Inflammatory macrophage (primary cell): ENCODE measurements around the gene GPATCH2L.

Experiments used
- DNase-seq, 2 donors: peaks; one replicate each; pipeline ENCODE4 v3.0.0-alpha.2; 2020 to 2022
- total RNA-seq, 18 experiments: gene quantifications; one replicate each; lab custom pipeline; 2026; ENCODE audit warnings: mixed read lengths in 6 of 18, inconsistent platforms in 2 of 18; lab: John Stamatoyannopoulos, UW

The GPATCH2L gene
- total RNA-seq: 46.8 to 193 (median 125) reads per million in 18 experiments

DNA sequence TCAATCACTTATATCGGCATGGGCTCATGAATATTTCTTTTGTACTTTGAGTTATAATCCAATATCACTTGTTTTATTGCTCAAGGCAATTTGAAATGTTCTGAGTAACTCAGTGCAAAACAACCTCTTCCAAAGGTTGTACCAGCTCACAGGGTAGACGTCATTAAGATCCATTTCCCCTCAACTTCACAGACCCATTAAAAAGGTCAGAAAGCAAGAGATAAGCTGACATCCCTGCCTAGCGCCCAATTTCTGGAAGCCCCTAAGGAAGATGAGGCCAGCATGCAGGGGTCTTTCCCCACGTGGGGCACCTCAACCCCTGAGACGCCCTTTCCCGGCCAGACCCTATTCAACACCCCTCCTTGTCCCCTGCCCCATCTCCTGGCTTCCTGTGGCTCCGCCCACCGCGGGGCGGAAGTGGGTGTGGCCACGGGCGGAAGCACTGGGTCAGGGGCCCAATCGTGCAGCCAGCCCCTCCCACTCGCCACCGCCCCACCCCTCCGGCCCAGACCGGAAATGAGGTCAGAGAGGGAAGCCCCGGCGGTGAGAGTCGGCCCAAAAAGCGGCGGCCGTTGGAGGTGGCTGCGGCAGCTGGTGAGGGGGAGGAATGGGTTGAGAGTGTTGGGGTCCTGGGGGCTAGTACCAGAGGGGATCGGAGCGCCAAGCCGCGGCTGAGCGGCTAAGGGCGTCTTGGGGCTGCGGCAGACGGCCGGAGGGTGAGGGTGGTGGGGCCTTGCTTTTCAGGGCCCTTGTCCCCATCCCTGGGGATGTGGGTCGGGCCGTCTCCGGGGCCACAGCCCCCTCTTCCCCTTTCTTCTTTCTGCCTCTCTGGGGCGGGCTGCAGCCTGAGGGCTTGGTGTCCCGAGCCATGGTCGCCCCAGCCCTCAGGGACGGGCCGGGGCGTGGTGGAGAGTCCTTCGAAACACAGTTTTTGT lies at the start of gene GPATCH2L:
Gene GPATCH2L (plus strand): TSS at position 525 of the 935 bp plus-strand sequence. CDS start 2,442 bp downstream, outside the sequence.
- peak; percentile 93 to 94 for DNase-seq

- no peak for DNase-seq
These were observed 46.8 kb upstream of the GPATCH2L start for GRCh38 chr14:76104802-76105355.

DNA sequence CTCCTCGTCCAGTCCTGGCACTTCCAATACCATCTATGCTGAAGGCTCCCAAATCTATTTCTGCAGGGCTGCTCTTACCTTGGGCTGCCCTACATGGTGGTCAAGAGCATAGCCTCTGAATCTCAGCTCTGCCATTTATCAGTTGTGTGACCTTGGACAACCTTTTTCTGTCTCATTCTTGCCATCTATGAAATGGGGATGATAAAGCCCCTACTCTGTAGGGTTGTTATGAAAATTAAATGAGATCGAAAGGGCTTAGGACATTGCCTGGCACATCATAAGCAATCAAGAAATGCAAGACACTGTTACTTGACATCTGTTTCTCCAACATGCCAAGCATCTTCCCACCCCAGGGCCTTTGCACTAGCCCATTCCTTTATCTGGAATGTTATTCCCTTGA lies 45.5 kb upstream of the GPATCH2L start:
- no peak for DNase-seq

GRCh38 chr14:76109087-76109880 lies 42.4 kb upstream of the GPATCH2L start:
- DNase-seq: no peak

- DNase-seq: no peak
These were observed 38.7 kb upstream of the GPATCH2L start for GRCh38 chr14:76112889-76113624.

- no peak for DNase-seq
These were observed 38.0 kb upstream of the GPATCH2L start for GRCh38 chr14:76113691-76114090.

- peak in 1 of 2 donors; percentile 9 for DNase-seq
These were observed 36.7 kb upstream of the GPATCH2L start for GRCh38 chr14:76115010-76115422.

DNA sequence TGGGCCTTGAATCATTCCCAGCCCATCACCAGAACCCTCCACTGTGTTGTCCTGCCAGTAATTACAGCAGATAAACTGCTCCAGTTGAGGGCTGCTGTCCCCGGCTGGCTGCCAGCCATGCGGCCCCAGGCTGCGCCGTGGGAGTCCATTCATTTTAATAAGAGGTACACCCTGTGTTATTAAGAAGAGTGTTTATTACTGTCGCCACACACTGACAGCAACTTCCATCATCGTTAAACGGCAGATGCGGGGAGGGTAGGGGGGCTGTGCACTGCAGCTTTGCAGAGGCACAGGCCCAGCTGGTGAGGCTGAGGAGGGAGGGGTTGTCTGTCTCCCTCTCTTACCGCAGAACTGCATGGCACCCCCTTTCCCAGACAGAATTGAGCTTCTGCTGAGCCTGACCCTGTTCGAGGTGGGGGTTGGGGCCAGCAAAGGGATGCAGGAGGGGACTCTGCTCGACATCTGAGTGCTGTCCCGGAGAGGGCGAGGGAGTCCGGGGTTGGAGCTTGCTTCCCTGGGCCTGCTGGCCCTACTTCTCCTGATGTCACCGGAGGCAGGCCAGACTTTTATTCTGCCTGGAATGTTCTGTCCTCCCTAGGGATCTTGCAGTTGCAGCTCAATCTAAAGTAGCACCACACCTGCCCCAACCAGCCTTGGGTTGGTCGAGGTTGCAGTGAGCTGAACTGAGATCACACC lies 33.8 kb upstream of the GPATCH2L start:
- DNase-seq: no peak

- no peak for DNase-seq
These were observed 33.1 kb upstream of the GPATCH2L start for GRCh38 chr14:76118594-76118993.

- peak in 1 of 2 donors; percentile 11 for DNase-seq
These were observed 30.5 kb upstream of the GPATCH2L start for GRCh38 chr14:76121089-76121748.

DNA sequence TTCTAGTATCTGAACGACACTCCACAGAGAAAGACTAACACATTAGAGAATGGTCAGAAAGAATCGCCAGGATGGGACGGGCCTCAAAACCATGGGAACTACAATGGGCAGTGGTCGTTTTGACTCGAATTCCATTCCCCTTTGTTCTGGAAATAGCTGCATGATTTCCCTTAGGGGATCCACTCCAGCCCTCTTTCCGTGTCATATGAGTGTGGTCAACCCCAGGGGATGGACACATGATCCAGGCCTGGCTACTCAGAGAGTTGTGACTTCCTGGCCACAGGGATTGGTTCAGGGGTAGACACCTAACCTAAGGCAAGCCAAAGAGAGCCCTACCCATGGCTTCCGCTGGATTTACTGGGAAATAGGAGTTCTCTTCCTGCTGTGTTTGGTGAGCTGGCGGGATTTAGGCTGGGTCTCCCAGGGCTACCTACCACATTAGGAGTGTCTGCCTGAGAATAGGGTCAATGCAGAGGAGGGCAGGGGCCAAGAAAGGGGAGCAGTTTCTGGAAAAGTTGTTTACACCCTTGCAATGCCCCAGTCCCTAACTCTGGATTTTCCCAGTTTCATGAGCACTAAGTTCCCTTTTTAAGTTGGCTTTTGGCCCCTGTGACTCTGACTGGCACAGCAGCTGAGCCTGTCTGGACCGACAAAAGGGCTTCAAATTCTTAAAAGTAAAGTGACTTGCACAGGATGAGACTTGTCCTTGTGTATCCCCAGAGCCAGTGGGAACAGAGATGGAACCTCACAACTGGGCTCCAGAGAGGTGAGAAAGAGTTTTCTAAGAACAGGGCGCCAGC lies 28.1 kb upstream of the GPATCH2L start:
- peak in 1 of 2 donors; percentile 34 for DNase-seq

DNA sequence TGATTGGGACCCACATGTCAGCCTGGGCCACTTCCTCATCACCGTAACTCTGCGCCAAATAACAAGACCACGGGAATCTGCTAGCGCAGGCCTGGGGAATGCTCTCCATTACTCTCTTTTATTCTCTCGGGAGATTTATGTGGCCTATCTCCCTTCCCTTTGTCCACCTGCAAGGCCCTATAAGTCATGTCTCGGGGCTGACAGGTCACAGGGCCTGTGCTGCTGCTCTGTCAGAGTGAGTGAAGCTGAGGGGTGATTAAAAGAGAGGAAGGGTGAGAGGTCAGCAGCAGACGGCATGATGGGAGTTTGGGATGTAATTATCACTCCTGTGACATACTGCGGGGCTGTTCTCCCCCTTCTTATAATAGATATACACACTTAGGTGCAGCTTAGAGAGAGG lies 26.2 kb upstream of the GPATCH2L start:
- no peak for DNase-seq

GRCh38 chr14:76126076-76126475 lies 25.6 kb upstream of the GPATCH2L start:
- peak; percentile 44 to 63 for DNase-seq

- no peak for DNase-seq
These were observed 21.7 kb upstream of the GPATCH2L start for GRCh38 chr14:76129851-76130576.

DNA sequence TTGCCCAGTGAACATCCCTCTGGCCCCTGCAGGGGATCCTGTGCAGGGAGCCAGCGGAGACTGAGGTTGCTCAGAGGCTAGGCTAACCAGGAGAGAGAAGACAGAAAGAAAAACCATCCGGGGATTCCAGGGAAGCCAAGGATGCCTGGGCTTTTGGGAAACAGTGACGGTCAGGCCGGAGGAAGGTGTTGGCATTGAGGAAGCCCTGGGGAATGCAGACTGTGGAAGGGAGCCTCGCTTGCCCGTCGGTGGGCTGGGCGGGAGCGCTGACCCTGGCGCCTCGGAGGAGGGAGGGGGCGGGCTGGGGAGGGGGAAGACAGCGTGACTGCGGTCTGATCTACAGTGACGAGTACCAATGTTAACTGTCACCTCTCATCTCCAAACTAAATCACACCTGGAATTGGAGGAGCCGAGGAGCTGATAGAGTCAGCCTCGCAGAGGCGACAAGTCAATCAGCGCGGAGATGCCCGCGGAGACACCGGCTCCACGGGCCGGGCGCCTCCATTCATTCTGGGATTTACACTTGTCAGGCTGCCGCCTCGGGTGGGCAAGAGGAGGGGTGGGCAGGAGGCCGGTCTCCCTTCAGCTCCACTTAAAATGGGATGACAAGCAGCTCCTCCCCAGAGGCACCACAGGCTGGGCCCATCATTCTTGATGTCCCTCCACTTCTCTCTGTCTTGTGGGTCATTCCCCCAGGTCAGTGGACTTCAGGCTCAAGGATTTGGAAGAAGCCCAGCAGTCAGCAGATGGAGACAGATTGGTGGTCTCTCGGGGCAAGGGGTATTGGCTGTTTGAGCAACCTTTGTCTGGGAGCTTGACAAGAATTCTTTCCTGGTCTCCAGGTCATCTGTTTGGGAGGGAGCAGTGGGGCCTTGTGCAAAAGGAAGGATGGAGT lies 20.4 kb upstream of the GPATCH2L start:
- no peak for DNase-seq

DNA sequence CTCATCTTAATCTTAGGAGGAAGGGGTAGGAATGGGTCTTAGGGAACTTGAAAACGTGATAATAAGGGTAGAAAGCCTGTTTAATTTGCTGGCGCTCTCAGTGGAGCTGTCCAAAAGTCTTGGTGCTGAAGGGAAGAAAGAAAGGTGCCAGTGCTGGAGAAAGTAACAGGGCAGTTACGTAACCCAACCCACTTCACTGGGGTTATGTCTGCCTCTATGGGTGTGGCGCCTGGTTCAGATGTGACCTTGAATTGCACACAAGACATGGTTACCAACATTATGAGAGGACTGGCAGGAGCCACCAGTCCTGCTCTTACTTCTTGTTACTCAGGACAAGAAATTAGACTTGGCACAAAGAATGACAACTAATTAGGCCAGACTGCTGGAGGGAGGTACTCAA lies 18.6 kb upstream of the GPATCH2L start:
- no peak for DNase-seq

GRCh38 chr14:76134231-76134630 lies 17.5 kb upstream of the GPATCH2L start:
- DNase-seq: no peak

DNA sequence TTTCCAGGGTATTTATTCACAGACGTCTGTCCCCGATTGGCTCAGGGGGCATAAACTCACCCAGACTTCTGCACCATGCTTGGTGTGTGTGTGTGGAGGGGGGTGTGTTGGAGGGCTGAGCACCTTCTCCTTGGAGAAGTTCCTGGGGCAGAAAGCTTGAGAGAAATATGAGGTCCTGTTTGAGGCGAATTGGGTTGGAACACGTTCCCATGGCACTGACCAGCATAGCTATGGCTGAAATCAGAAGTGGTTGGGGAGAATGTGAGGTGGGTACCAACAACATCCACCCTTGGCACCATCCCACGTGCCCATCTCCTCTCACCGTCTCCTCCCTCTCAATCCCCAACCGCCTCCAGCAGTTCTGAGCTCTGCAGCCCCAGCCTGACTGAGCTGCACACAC lies 16.0 kb upstream of the GPATCH2L start:
- no peak for DNase-seq
